Loucy (cell line): ENCODE data around the gene ARAP3.
"Not testable (repeated sequence)": the region's sequence is repeated elsewhere in the genome, so short reads cannot be mapped to it uniquely, and the experiment has no call there.

ENCODE experiments used
- H2AFZ ChIP-seq: fragments of 200-600 bp; sonication (generic); 2 replicates; pipeline ENCODE4 v1.6.0; 2016; ENCODE audit warnings: antibody characterized with exemption, mild to moderate bottlenecking, low read length, moderate library complexity
- H3F3A ChIP-seq: fragments of 200-600 bp; 2 replicates; pipeline ENCODE4 v1.6.0; 2016; ENCODE audit warnings: antibody characterized with exemption, low read depth, mild to moderate bottlenecking
- H3K27me3 ChIP-seq: fragments of 200-600 bp; sonication (generic); 2 replicates; pipeline ENCODE4 v1.6.1; 2014; ENCODE audit warnings: low read length, mild to moderate bottlenecking; ENCODE audit not compliant: insufficient read depth, poor library complexity, severe bottlenecking
- H3K36me3 ChIP-seq: fragments of 200-600 bp; sonication (generic); 2 replicates; pipeline ENCODE4 v1.6.1; 2016; ENCODE audit warnings: low read length; ENCODE audit not compliant: insufficient read depth
- H3K4me1 ChIP-seq: fragments of 200-600 bp; sonication (generic); 2 replicates; pipeline ENCODE4 v1.5.1; 2014; ENCODE audit warnings: low read length, mild to moderate bottlenecking; ENCODE audit not compliant: insufficient read depth, poor library complexity, severe bottlenecking
- H3K4me2 ChIP-seq: fragments of 200-600 bp; sonication (generic); 2 replicates; pipeline ENCODE4 v1.6.0; 2014; ENCODE audit warnings: antibody characterized with exemption, low read length, low read depth, mild to moderate bottlenecking; ENCODE audit not compliant: poor library complexity, severe bottlenecking
- H3K4me3 ChIP-seq: fragments of 200-600 bp; sonication (generic); 2 replicates; pipeline ENCODE4 v1.5.1; 2014; ENCODE audit warnings: low read length, mild to moderate bottlenecking, mixed read lengths; ENCODE audit not compliant: poor library complexity, severe bottlenecking
- H3K79me2 ChIP-seq: fragments of 200-600 bp; sonication (generic); 2 replicates; pipeline ENCODE4 v1.6.1; 2014; ENCODE audit warnings: low read length; ENCODE audit not compliant: insufficient read depth
- H3K9ac ChIP-seq: fragments of 200-600 bp; sonication (generic); 2 replicates; pipeline ENCODE4 v1.6.0; 2014; ENCODE audit warnings: mild to moderate bottlenecking, low read depth, low read length, moderate library complexity; ENCODE audit not compliant: poor library complexity, severe bottlenecking
- H3K9me2 ChIP-seq: fragments of 200-600 bp; sonication (generic); replicated peaks from 2 replicates; pipeline ENCODE4 v1.6.1; 2016; ENCODE audit warnings: low read depth, low read length, mixed read lengths
- H3K9me3 ChIP-seq: fragments of 200-600 bp; sonication (generic); 2 replicates; pipeline ENCODE4 v1.6.1; 2014; ENCODE audit warnings: mild to moderate bottlenecking, antibody characterized with exemption, low read length, low read depth; ENCODE audit not compliant: insufficient read depth
- H4K20me1 ChIP-seq: fragments of 200-600 bp; sonication (generic); 2 replicates; pipeline ENCODE4 v1.6.0; 2014; ENCODE audit warnings: antibody characterized with exemption, low read length, mild to moderate bottlenecking; ENCODE audit not compliant: insufficient read depth, poor library complexity, severe bottlenecking
- CTCF ChIP-seq: fragments of 200-600 bp; sonication (generic); conservative IDR thresholded peaks from 2 replicates; pipeline ENCODE4 v1.5.1; 2014; ENCODE audit warnings: mild to moderate bottlenecking, antibody characterized with exemption, low read length
- EZH2phosphoT487 ChIP-seq: fragments of 200-600 bp; IDR thresholded peaks from 2 replicates; pipeline ENCODE4 v1.6.1; 2018; ENCODE audit warnings: antibody characterized with exemption, mild to moderate bottlenecking, moderate library complexity, borderline replicate concordance

Gene ARAP3

GRCh38 chr5:141681695-141682641, at the start of gene ARAP3:
TSS of gene ARAP3 (minus strand) at chr5:141682230. CDS start at chr5:141680486, 1,744 bp downstream.
- H2AFZ ChIP-seq: no peak within 1 kb of the TSS
- peaks cover 21% of the 10 kb centered on the region for H3K4me1 ChIP-seq
- H3K79me2 ChIP-seq: no peaks in the 10 kb centered on the region
- peak within 1 kb of the TSS; percentile 52 for H3K4me2 ChIP-seq
- no peaks in the 10 kb centered on the region for H3K27me3 ChIP-seq
- no peaks in the 10 kb centered on the region for H3K9me3 ChIP-seq
- H4K20me1 ChIP-seq: no peaks in the 10 kb centered on the region
- TF ChIP-seq EZH2phosphoT487 (no peak), CTCF (no peak)
- no peaks in the 10 kb centered on the region for H3F3A ChIP-seq
- no peak within 1 kb of the TSS for H3K4me3 ChIP-seq
- no peaks in the 10 kb centered on the region for H3K9me2 ChIP-seq
- H3K9ac ChIP-seq: no peak within 1 kb of the TSS
- no peaks in the 10 kb centered on the region for H3K36me3 ChIP-seq

- Histone ChIP-seq H2AFZ (no peak overlapping the region), H3F3A (no peaks in the 10 kb centered on the region), H3K4me2 (peak overlapping the region; percentile 45), H3K9ac (no peak overlapping the region), H3K4me3 (no peak overlapping the region), H3K36me3 (no peaks in the 10 kb centered on the region), H3K27me3 (no peaks in the 10 kb centered on the region), H3K9me3 (no peaks in the 10 kb centered on the region), H4K20me1 (no peaks in the 10 kb centered on the region), H3K79me2 (no peaks in the 10 kb centered on the region), H3K9me2 (no peaks in the 10 kb centered on the region), H3K4me1 (peaks cover 17% of the 10 kb centered on the region)
- TF ChIP-seq EZH2phosphoT487 (no peak), CTCF (no peak)
Observed at GRCh38 chr5:141729387-141730006, 47.5 kb upstream of the ARAP3 start.

GRCh38 chr5:141725891-141726290, 43.9 kb upstream of the ARAP3 start:
- H4K20me1 ChIP-seq: no peaks in the 10 kb centered on the region
- peaks cover 17% of the 10 kb centered on the region for H3K4me1 ChIP-seq
- TF ChIP-seq CTCF (no peak), EZH2phosphoT487 (no peak)
- no peaks in the 10 kb centered on the region for H3K27me3 ChIP-seq
- no peaks in the 10 kb centered on the region for H3K9me2 ChIP-seq
- H2AFZ ChIP-seq: no peak overlapping the region
- no peak overlapping the region for H3K9ac ChIP-seq
- no peak overlapping the region for H3K4me3 ChIP-seq
- H3K9me3 ChIP-seq: no peaks in the 10 kb centered on the region
- H3K4me2 ChIP-seq: no peak overlapping the region
- no peaks in the 10 kb centered on the region for H3K79me2 ChIP-seq
- no peaks in the 10 kb centered on the region for H3F3A ChIP-seq
- no peaks in the 10 kb centered on the region for H3K36me3 ChIP-seq

GRCh38 chr5:141725174-141725573, 43.1 kb upstream of the ARAP3 start:
- H3K36me3 ChIP-seq, H3K79me2 ChIP-seq, H3K9me2 ChIP-seq, H3K9me3 ChIP-seq, H2AFZ ChIP-seq, H4K20me1 ChIP-seq, H3K4me2 ChIP-seq, H3K27me3 ChIP-seq, H3K4me3 ChIP-seq, H3F3A ChIP-seq, H3K9ac ChIP-seq: not testable (repeated sequence)
- peaks cover 17% of the 10 kb centered on the region for H3K4me1 ChIP-seq
